ENCODE data around the gene PPP2CA.
A peak's percentile ranks its signal among the peaks of the same experiment; 100 is the strongest.
"Not testable (repeated sequence)": the region's sequence is repeated elsewhere in the genome, so short reads cannot be mapped to it uniquely, and the experiment has no call there.

The PPP2CA gene

GRCh38 chr5:134226441-134227192 lies 744 bp upstream of the PPP2CA start:
- DNase-seq (ENCODE audit: low read depth): peak; percentile 30
- TF ChIP-seq CTCF (IDR thresholded peaks at IDR 0.05; ENCODE audit: insufficient read depth, low read depth, low read length, missing control alignments): no peak
- peak overlapping the region; percentile 90 for H3K4me3 ChIP-seq (ENCODE audit: low read length)

GRCh38 chr5:134224888-134225779 lies 739 bp downstream of the PPP2CA start:
- peak; percentile 5 for TF ChIP-seq CTCF (IDR thresholded peaks at IDR 0.05; ENCODE audit: insufficient read depth, low read depth, low read length, missing control alignments)
- peak overlapping the region; percentile 90 for H3K4me3 ChIP-seq (ENCODE audit: low read length)
- peak; percentile 75 for DNase-seq (ENCODE audit: low read depth)

- peak; percentile 33 for DNase-seq (ENCODE audit: low read depth)
- TF ChIP-seq CTCF (IDR thresholded peaks at IDR 0.05; ENCODE audit: insufficient read depth, low read depth, low read length, missing control alignments): no peak
Measured at GRCh38 chr5:134223406-134224248, 2.2 kb downstream of the PPP2CA start.

GRCh38 chr5:134221690-134222089 lies 4.2 kb downstream of the PPP2CA start:
- DNase-seq (ENCODE audit: low read depth); H3K4me3 ChIP-seq (ENCODE audit: low read length): not testable (repeated sequence)

More at GRCh38 chr5:134223406-134224248, 2.2 kb downstream of the PPP2CA start:
- peak overlapping the region; percentile 90 for H3K4me3 ChIP-seq (ENCODE audit: low read length)

GRCh38 chr5:134215757-134216156 lies 10.1 kb downstream of the PPP2CA start:
- TF ChIP-seq CTCF (IDR thresholded peaks at IDR 0.05; ENCODE audit: insufficient read depth, low read depth, low read length, missing control alignments): no peak
- H3K4me3 ChIP-seq (ENCODE audit: low read length): no peak overlapping the region
- no peak for DNase-seq (ENCODE audit: low read depth)

GRCh38 chr5:134211263-134212031 lies 14.4 kb downstream of the PPP2CA start:
- DNase-seq (ENCODE audit: low read depth): peak; percentile 14
- H3K4me3 ChIP-seq (ENCODE audit: low read length): not testable (repeated sequence)

- no peak for TF ChIP-seq CTCF (IDR thresholded peaks at IDR 0.05; ENCODE audit: insufficient read depth, low read depth, low read length, missing control alignments)
- DNase-seq (ENCODE audit: low read depth): no peak
- H3K4me3 ChIP-seq (ENCODE audit: low read length): no peak overlapping the region
Measured at GRCh38 chr5:134209477-134210245, 16.2 kb downstream of the PPP2CA start.
